Panc1 (cell line): ENCODE data around the gene FUT4. TPM values are rescaled to one million over a fixed set of nuclear protein-coding genes. Genes with fewer than 3 reads are reported as not detected.

Experiments
- ATAC-seq: fragments of 200-7000 bp; cut with Tn5 transposase; 2 replicates; pipeline ENCODE4 v1.9.1; 2020; ENCODE audit warnings: mild to moderate bottlenecking, moderate library complexity
- BruUV-seq: library from RNA; stranded (reverse); fragments of 400-500 nt; replicated peaks from 2 replicates; lab custom pipeline; 2021; lab: Mats Ljungman, UMichigan
- CTCF ChIA-PET: fragments of 300-600 bp; sonication (Branson Sonifier 250); formaldehyde crosslinking; loops from one replicate; lab custom pipeline; 2022; ENCODE audit warnings: antibody characterized with exemption; lab: Charles Lee
- POLR2A ChIA-PET: fragments of 300-600 bp; sonication (Branson Sonifier 250); formaldehyde crosslinking; loops from one replicate; lab custom pipeline; 2022; ENCODE audit warnings: antibody characterized with exemption; lab: Charles Lee
- DNase-seq: peaks from one replicate; pipeline ENCODE4 v3.0.0-alpha.2; 2010; ENCODE audit warnings: low read depth, low spot score
- H3K27ac ChIP-seq: 2 replicates; pipeline ENCODE4 v1.5.1; 2011; ENCODE audit warnings: mild to moderate bottlenecking, low read length, inconsistent platforms
- H3K27me3 ChIP-seq: fragments of 200-500 bp; sonication (Bioruptor generic); 2 replicates; pipeline ENCODE4 v1.6.0; 2014; ENCODE audit warnings: low read length, inconsistent platforms; ENCODE audit not compliant: control insufficient read depth, insufficient read depth
- H3K36me3 ChIP-seq: fragments of 200-500 bp; sonication (Bioruptor generic); 2 replicates; pipeline ENCODE4 v1.5.1; 2014; ENCODE audit warnings: inconsistent platforms, mild to moderate bottlenecking, low read length, moderate library complexity; ENCODE audit not compliant: control insufficient read depth, insufficient read depth
- H3K4me1 ChIP-seq: 2 replicates; pipeline ENCODE4 v1.5.1; 2011; ENCODE audit warnings: inconsistent platforms, mild to moderate bottlenecking, low read length, moderate library complexity; ENCODE audit not compliant: control insufficient read depth, insufficient read depth
- H3K4me3 ChIP-seq, 2 experiments: 2 replicates each; pipeline ENCODE4 v1.5.1; 2011 to 2012; ENCODE audit warnings: low read depth in 2 of 2, low read length in 2 of 2, mild to moderate bottlenecking in 2 of 2, inconsistent platforms in 1 of 2, moderate library complexity in 1 of 2
- H3K9me3 ChIP-seq: fragments of 200-500 bp; sonication (Bioruptor generic); 2 replicates; pipeline ENCODE4 v1.5.1; 2014; ENCODE audit warnings: low read depth, mild to moderate bottlenecking, inconsistent platforms, low read length, moderate library complexity; ENCODE audit not compliant: control insufficient read depth, insufficient read depth
- POLR2AphosphoS5 ChIP-seq: IDR thresholded peaks from 2 replicates; pipeline ENCODE4 v1.6.1; 2012; ENCODE audit warnings: mild to moderate bottlenecking, low read depth, low read length, moderate library complexity
- REST ChIP-seq, 2 experiments: IDR thresholded peaks; 2 replicates each; pipeline ENCODE4 v1.6.1; 2011 to 2012; ENCODE audit warnings: low read depth in 2 of 2, control low read depth in 1 of 2, low read length in 1 of 2, mild to moderate bottlenecking in 1 of 2, moderate library complexity in 1 of 2; ENCODE audit not compliant: insufficient read depth in 1 of 2
- SIN3A ChIP-seq: IDR thresholded peaks from 2 replicates; pipeline ENCODE4 v1.6.1; 2012; ENCODE audit warnings: low read depth, mild to moderate bottlenecking, low read length, moderate library complexity, borderline replicate concordance; ENCODE audit not compliant: insufficient read depth
- TCF7L2 ChIP-seq: IDR thresholded peaks from 2 replicates; pipeline ENCODE4 v1.6.1; 2011; ENCODE audit warnings: mild to moderate bottlenecking, low read depth, low read length, inconsistent platforms
- in situ Hi-C: cut with HindIII; loops from 2 replicates; pipeline ENCODE4 v1.10.0; 2016; ENCODE audit warnings: low sequenced_read_pairs, low pct_unique_long_range_greater_than_20kb
- intact Hi-C: fragments of 100-400 bp; cut with micrococcal nuclease; formaldehyde crosslinking; loops from one replicate; pipeline ENCODE4 v1.10.0; 2022; ENCODE audit not compliant: unreplicated experiment
- total RNA-seq: library from RNA; stranded (reverse); gene quantifications from one replicate; pipeline ENCODE4 v1.2.1, GENCODE V29; 2021; ENCODE audit not compliant: unreplicated experiment
- TF ChIP-seq, protein P1 (sequence below): fragments of 450-650 bp; IDR thresholded peaks from 2 replicates; pipeline ENCODE4 v1.5.1; 2017; ENCODE audit warnings: mild to moderate bottlenecking

Gene FUT4
- total RNA-seq, 1 experiment from 2014 or later, result 11.2 TPM

DNA sequence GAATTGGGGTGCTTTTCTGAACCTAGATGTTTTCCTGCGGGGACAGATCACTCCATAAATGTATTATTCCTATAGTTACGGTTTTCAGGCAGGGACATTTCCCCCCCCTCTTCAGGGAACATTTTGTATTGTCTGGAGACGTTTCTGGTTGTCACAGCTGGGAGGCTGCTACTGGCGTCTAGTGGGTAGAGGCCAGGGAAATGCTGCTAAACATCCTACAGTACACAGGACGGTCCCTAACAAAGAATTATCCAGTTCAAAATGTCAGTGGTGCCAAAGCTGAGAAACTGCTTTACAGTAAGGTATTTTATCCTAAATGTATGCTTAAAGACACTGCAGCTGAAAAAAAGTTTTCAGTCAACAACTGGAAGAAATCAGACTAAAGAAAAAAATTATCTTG is 42.8 kb downstream of the FUT4 start:
- CTCF ChIA-PET, result no interaction called here
- POLR2A ChIA-PET, result no interaction called here
- H3K9me3 ChIP-seq, result no peaks in the 10 kb centered on the region
- in situ Hi-C loops, result no loop called here
- TF ChIP-seq TCF7L2, result no peak
- TF ChIP-seq POLR2AphosphoS5, result no peak
- TF ChIP-seq SIN3A, result no peak
- TF ChIP-seq, protein P1, sequence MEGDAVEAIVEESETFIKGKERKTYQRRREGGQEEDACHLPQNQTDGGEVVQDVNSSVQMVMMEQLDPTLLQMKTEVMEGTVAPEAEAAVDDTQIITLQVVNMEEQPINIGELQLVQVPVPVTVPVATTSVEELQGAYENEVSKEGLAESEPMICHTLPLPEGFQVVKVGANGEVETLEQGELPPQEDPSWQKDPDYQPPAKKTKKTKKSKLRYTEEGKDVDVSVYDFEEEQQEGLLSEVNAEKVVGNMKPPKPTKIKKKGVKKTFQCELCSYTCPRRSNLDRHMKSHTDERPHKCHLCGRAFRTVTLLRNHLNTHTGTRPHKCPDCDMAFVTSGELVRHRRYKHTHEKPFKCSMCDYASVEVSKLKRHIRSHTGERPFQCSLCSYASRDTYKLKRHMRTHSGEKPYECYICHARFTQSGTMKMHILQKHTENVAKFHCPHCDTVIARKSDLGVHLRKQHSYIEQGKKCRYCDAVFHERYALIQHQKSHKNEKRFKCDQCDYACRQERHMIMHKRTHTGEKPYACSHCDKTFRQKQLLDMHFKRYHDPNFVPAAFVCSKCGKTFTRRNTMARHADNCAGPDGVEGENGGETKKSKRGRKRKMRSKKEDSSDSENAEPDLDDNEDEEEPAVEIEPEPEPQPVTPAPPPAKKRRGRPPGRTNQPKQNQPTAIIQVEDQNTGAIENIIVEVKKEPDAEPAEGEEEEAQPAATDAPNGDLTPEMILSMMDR, result no peak
- no peak for TF ChIP-seq REST (IDR thresholded peaks at IDR 0.05; ENCODE audit: insufficient read depth in 1 of 2, low read depth in 2 of 2, low read length in 1 of 2)
- H3K4me1 ChIP-seq, result no peaks in the 10 kb centered on the region
- intact Hi-C loops, result no loop called here
- no TSS peak for BruUV-seq
- H3K27me3 ChIP-seq, result no peaks in the 10 kb centered on the region
- H3K36me3 ChIP-seq, result no peaks in the 10 kb centered on the region
- DNase-seq, result no peak
- no peak overlapping the region for H3K27ac ChIP-seq
- ATAC-seq, result no peak
- H3K4me3 ChIP-seq, result no peak overlapping the region

DNA sequence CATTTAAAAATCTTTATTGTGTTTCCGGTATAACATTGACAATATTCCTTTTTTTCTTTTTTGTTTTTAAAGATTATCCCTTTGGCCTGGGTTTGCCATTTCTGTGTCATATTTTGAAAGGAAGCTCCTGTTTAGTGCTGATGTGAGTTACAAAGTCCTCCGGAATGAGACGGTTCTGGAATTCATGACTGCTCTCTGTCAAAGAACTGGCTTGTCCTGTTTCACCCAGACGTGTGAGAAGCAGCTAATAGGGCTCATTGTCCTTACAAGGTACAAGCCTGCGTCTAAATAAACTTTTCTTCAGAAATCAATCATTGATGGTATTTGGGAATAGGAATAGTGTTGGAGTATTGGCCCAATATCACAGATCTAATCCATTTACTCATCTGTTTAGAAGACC is 43.3 kb downstream of the FUT4 start:
- Histone ChIP-seq H3K27me3 (no peaks in the 10 kb centered on the region), H3K4me3 (no peak overlapping the region), H3K27ac (no peak overlapping the region), H3K9me3 (no peaks in the 10 kb centered on the region), H3K36me3 (no peaks in the 10 kb centered on the region), H3K4me1 (no peaks in the 10 kb centered on the region)
- BruUV-seq, result no TSS peak
- DNase-seq (no peak), ATAC-seq (no peak)
- POLR2A ChIA-PET, result no interaction called here
- in situ Hi-C loops, result no loop called here
- CTCF ChIA-PET, result no interaction called here
- intact Hi-C loops, result no loop called here
- TF ChIP-seq SIN3A (no peak), TCF7L2 (no peak), REST (IDR thresholded peaks at IDR 0.05; ENCODE audit: insufficient read depth in 1 of 2, low read depth in 2 of 2, low read length in 1 of 2) (no peak), POLR2AphosphoS5 (no peak)
- TF ChIP-seq, protein P1, result no peak
